Measurements from ENCODE around the gene IRF5. TPM values are rescaled to one million over a fixed set of nuclear protein-coding genes. Genes with fewer than 3 reads are reported as not detected.

IRF5 gene
- polyA plus RNA-seq, 4 donors: 3.3 to 17.3 (median 6.2) TPM

- Histone ChIP-seq H3K4me1 (ENCODE audit: control insufficient read depth in 3 of 3, insufficient read depth in 2 of 3, low read depth in 1 of 3, low read length in 2 of 3) (no peaks in the 10 kb centered on the region), H3K36me3 (ENCODE audit: control insufficient read depth in 3 of 3, insufficient read depth in 2 of 3, low read depth in 1 of 3, low read length in 3 of 3) (peaks cover 0 to 30% (median 0%) of the 10 kb centered on the region in 3 donors), H3K27me3 (ENCODE audit: control insufficient read depth in 3 of 3, insufficient read depth in 3 of 3, low read length in 3 of 3) (peaks cover 0 to 4% (median 0%) of the 10 kb centered on the region in 3 donors), H3K27ac (ENCODE audit: low read depth in 1 of 3, low read length in 2 of 3) (no peak overlapping the region), H3K4me3 (ENCODE audit: low read depth in 1 of 3, low read length in 3 of 3) (no peak overlapping the region), H3K9me3 (ENCODE audit: control insufficient read depth in 2 of 2, insufficient read depth in 1 of 2, low read depth in 1 of 2, low read length in 1 of 2) (no peaks in the 10 kb centered on the region)
- no peak for DNase-seq
- 76 to 86% (median 85%) methylated on average over 7 of the region's 7 CpGs for WGBS, 3 donors
- no peak for FAIRE-seq
Measured at GRCh38 chr7:128944487-128945236, 6.9 kb downstream of the IRF5 start.

GRCh38 chr7:128945668-128946366 lies 8.1 kb downstream of the IRF5 start:
- Histone ChIP-seq H3K27me3 (ENCODE audit: control insufficient read depth in 3 of 3, insufficient read depth in 3 of 3, low read length in 3 of 3) (no peaks in the 10 kb centered on the region), H3K27ac (ENCODE audit: low read depth in 1 of 3, low read length in 2 of 3) (no peak overlapping the region), H3K36me3 (ENCODE audit: control insufficient read depth in 3 of 3, insufficient read depth in 2 of 3, low read depth in 1 of 3, low read length in 3 of 3) (peaks cover 0 to 34% (median 0%) of the 10 kb centered on the region in 3 donors), H3K4me1 (ENCODE audit: control insufficient read depth in 3 of 3, insufficient read depth in 2 of 3, low read depth in 1 of 3, low read length in 2 of 3) (no peaks in the 10 kb centered on the region), H3K4me3 (ENCODE audit: low read depth in 1 of 3, low read length in 3 of 3) (no peak overlapping the region), H3K9me3 (ENCODE audit: control insufficient read depth in 2 of 2, insufficient read depth in 1 of 2, low read depth in 1 of 2, low read length in 1 of 2) (no peaks in the 10 kb centered on the region)
- no peak for DNase-seq
- FAIRE-seq: no peak
- 90 to 92% (median 91%) methylated on average over 20 to 21 of the region's 21 CpGs for WGBS, 3 donors

- FAIRE-seq (no peak), DNase-seq (no peak)
- no peaks in the 10 kb centered on the region for H3K27me3 ChIP-seq (ENCODE audit: control insufficient read depth in 3 of 3, insufficient read depth in 3 of 3, low read length in 3 of 3)
- H3K4me1 ChIP-seq (ENCODE audit: control insufficient read depth in 3 of 3, insufficient read depth in 2 of 3, low read depth in 1 of 3, low read length in 2 of 3): no peaks in the 10 kb centered on the region
- no peak overlapping the region for H3K27ac ChIP-seq (ENCODE audit: low read depth in 1 of 3, low read length in 2 of 3)
- H3K4me3 ChIP-seq (ENCODE audit: low read depth in 1 of 3, low read length in 3 of 3): no peak overlapping the region
- no peaks in the 10 kb centered on the region for H3K9me3 ChIP-seq (ENCODE audit: control insufficient read depth in 2 of 2, insufficient read depth in 1 of 2, low read depth in 1 of 2, low read length in 1 of 2)
- 82 to 91% (median 84%) methylated on average over 18 to 22 of the region's 22 CpGs for WGBS, 3 donors
- H3K36me3 ChIP-seq (ENCODE audit: control insufficient read depth in 3 of 3, insufficient read depth in 2 of 3, low read depth in 1 of 3, low read length in 3 of 3): peaks cover 0 to 37% (median 0%) of the 10 kb centered on the region in 3 donors
Measured at GRCh38 chr7:128946936-128947830, 9.5 kb downstream of the IRF5 start.

GRCh38 chr7:128947854-128948253 lies 10.1 kb downstream of the IRF5 start:
- WGBS, 3 donors: 91 to 95% (median 92%) methylated on average over 9 of the region's 9 CpGs
- no peaks in the 10 kb centered on the region for H3K27me3 ChIP-seq (ENCODE audit: control insufficient read depth in 3 of 3, insufficient read depth in 3 of 3, low read length in 3 of 3)
- FAIRE-seq: no peak
- peaks cover 0 to 39% (median 0%) of the 10 kb centered on the region in 3 donors for H3K36me3 ChIP-seq (ENCODE audit: control insufficient read depth in 3 of 3, insufficient read depth in 2 of 3, low read depth in 1 of 3, low read length in 3 of 3)
- no peak overlapping the region for H3K27ac ChIP-seq (ENCODE audit: low read depth in 1 of 3, low read length in 2 of 3)
- H3K4me3 ChIP-seq (ENCODE audit: low read depth in 1 of 3, low read length in 3 of 3): no peak overlapping the region
- no peaks in the 10 kb centered on the region for H3K4me1 ChIP-seq (ENCODE audit: control insufficient read depth in 3 of 3, insufficient read depth in 2 of 3, low read depth in 1 of 3, low read length in 2 of 3)
- no peaks in the 10 kb centered on the region for H3K9me3 ChIP-seq (ENCODE audit: control insufficient read depth in 2 of 2, insufficient read depth in 1 of 2, low read depth in 1 of 2, low read length in 1 of 2)
- no peak for DNase-seq

- Histone ChIP-seq H3K9me3 (ENCODE audit: control insufficient read depth in 2 of 2, insufficient read depth in 1 of 2, low read depth in 1 of 2, low read length in 1 of 2) (no peaks in the 10 kb centered on the region), H3K36me3 (ENCODE audit: control insufficient read depth in 3 of 3, insufficient read depth in 2 of 3, low read depth in 1 of 3, low read length in 3 of 3) (peaks cover 0 to 39% (median 0%) of the 10 kb centered on the region in 3 donors), H3K4me1 (ENCODE audit: control insufficient read depth in 3 of 3, insufficient read depth in 2 of 3, low read depth in 1 of 3, low read length in 2 of 3) (no peaks in the 10 kb centered on the region), H3K4me3 (ENCODE audit: low read depth in 1 of 3, low read length in 3 of 3) (no peak overlapping the region), H3K27me3 (ENCODE audit: control insufficient read depth in 3 of 3, insufficient read depth in 3 of 3, low read length in 3 of 3) (no peaks in the 10 kb centered on the region), H3K27ac (ENCODE audit: low read depth in 1 of 3, low read length in 2 of 3) (no peak overlapping the region)
- DNase-seq (no peak), FAIRE-seq (no peak)
- WGBS, 3 donors: 85 to 89% (median 86%) methylated on average over 12 of the region's 12 CpGs
Measured at GRCh38 chr7:128948312-128948973, 10.7 kb downstream of the IRF5 start.

GRCh38 chr7:128948976-128949760 lies 11.4 kb downstream of the IRF5 start:
- no peak for FAIRE-seq

GRCh38 chr7:128951296-128951695 lies 13.6 kb downstream of the IRF5 start:
- Histone ChIP-seq H3K27ac (ENCODE audit: low read depth in 1 of 3, low read length in 2 of 3) (no peak overlapping the region), H3K4me3 (ENCODE audit: low read depth in 1 of 3, low read length in 3 of 3) (no peak overlapping the region), H3K9me3 (ENCODE audit: control insufficient read depth in 2 of 2, insufficient read depth in 1 of 2, low read depth in 1 of 2, low read length in 1 of 2) (no peaks in the 10 kb centered on the region), H3K27me3 (ENCODE audit: control insufficient read depth in 3 of 3, insufficient read depth in 3 of 3, low read length in 3 of 3) (no peaks in the 10 kb centered on the region), H3K36me3 (ENCODE audit: control insufficient read depth in 3 of 3, insufficient read depth in 2 of 3, low read depth in 1 of 3, low read length in 3 of 3) (peaks cover 4 to 48% (median 8%) of the 10 kb centered on the region in 3 donors), H3K4me1 (ENCODE audit: control insufficient read depth in 3 of 3, insufficient read depth in 2 of 3, low read depth in 1 of 3, low read length in 2 of 3) (no peaks in the 10 kb centered on the region)
- DNase-seq: no peak
- FAIRE-seq: no peak
- 73 to 94% (median 92%) methylated on average over 5 of the region's 5 CpGs for WGBS, 3 donors

More at GRCh38 chr7:128948976-128949760, 11.4 kb downstream of the IRF5 start:
- no peak for DNase-seq
- H3K27me3 ChIP-seq (ENCODE audit: control insufficient read depth in 3 of 3, insufficient read depth in 3 of 3, low read length in 3 of 3): no peaks in the 10 kb centered on the region
- H3K36me3 ChIP-seq (ENCODE audit: control insufficient read depth in 3 of 3, insufficient read depth in 2 of 3, low read depth in 1 of 3, low read length in 3 of 3): peaks cover 0 to 43% (median 3%) of the 10 kb centered on the region in 3 donors
- no peak overlapping the region for H3K27ac ChIP-seq (ENCODE audit: low read depth in 1 of 3, low read length in 2 of 3)
- WGBS, 3 donors: 94 to 95% (median 94%) methylated on average over 4 of the region's 4 CpGs
- H3K9me3 ChIP-seq (ENCODE audit: control insufficient read depth in 2 of 2, insufficient read depth in 1 of 2, low read depth in 1 of 2, low read length in 1 of 2): no peaks in the 10 kb centered on the region
- H3K4me1 ChIP-seq (ENCODE audit: control insufficient read depth in 3 of 3, insufficient read depth in 2 of 3, low read depth in 1 of 3, low read length in 2 of 3): no peaks in the 10 kb centered on the region
- H3K4me3 ChIP-seq (ENCODE audit: low read depth in 1 of 3, low read length in 3 of 3): no peak overlapping the region
